NT2/D1 (cell line): ENCODE data around the gene FOXP1.

Experiments
- SUZ12 ChIP-seq: IDR thresholded peaks from 2 replicates; pipeline ENCODE4 v1.6.1; 2011; ENCODE audit not compliant: insufficient read length, insufficient read depth; ENCODE audit errors: extremely low read depth
- YY1 ChIP-seq: IDR thresholded peaks from 2 replicates; pipeline ENCODE4 v1.6.1; 2011; ENCODE audit not compliant: insufficient read length, insufficient read depth
- ZNF274 ChIP-seq: IDR thresholded peaks from 2 replicates; pipeline ENCODE4 v1.6.1; 2011; ENCODE audit warnings: mild to moderate bottlenecking, low read depth, low read length

DNA sequence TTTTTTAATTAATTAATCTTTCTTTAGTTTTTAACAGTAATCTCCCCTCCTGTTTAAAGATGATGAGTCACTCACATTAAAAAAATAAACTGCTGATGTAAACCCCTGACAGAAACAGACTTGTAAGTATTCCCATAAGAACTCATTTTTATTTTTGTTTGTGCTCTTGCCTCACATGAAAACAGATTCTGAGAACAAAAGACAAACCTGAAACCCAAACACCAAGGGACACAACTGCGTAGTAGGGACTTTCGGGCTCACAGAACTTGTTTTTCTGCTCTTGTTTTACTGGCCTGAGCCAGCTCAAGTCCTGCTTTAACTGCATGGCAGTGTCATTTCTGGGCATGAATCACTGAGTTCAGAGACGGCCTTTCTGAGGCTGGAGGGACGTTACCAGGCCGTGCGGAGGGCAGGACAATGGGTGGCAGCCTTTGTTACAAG lies 600.8 kb downstream of the FOXP1 start:
- no peak for TF ChIP-seq SUZ12
- no peak for TF ChIP-seq YY1
- no peak for TF ChIP-seq ZNF274
